Measurements from ENCODE around the gene CERS6.

DNA sequence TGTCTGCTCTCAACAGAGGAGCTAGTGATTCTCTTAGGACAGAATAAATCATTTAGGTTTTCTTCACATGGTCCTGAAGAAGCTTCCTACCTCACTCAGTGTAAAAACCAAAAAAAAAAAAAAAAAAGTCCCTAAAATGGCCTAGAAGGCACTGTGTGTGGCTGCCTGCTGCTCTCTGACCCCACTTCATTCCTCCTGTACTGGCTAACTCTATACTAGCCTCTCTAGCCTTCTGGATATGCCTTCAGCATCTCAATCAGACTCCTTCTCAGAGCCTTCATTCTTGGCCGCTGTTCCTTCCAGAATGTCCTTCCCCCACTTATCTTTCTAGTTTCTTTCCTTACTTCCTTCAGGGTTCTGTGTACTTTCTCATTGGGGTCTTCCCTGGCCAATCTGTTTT is 82.1 kb downstream of the CERS6 start:
- TF ChIP-seq CTCF (IDR thresholded peaks at IDR 0.05) = no peak
- no peak for TF ChIP-seq POLR2A (IDR thresholded peaks at IDR 0.05)

All from body of pancreas (tissue), 4 donors.